ENCODE results near the gene GSTO2. TPM values are rescaled to one million over a fixed set of nuclear protein-coding genes. Genes with fewer than 3 reads are reported as not detected.
A peak's percentile ranks its signal among the peaks of the same experiment; 100 is the strongest.

GSTO2 gene
- total and polyA plus RNA-seq, 2 donors from 2014 or later = 22.3 to 56.7 TPM

DNA sequence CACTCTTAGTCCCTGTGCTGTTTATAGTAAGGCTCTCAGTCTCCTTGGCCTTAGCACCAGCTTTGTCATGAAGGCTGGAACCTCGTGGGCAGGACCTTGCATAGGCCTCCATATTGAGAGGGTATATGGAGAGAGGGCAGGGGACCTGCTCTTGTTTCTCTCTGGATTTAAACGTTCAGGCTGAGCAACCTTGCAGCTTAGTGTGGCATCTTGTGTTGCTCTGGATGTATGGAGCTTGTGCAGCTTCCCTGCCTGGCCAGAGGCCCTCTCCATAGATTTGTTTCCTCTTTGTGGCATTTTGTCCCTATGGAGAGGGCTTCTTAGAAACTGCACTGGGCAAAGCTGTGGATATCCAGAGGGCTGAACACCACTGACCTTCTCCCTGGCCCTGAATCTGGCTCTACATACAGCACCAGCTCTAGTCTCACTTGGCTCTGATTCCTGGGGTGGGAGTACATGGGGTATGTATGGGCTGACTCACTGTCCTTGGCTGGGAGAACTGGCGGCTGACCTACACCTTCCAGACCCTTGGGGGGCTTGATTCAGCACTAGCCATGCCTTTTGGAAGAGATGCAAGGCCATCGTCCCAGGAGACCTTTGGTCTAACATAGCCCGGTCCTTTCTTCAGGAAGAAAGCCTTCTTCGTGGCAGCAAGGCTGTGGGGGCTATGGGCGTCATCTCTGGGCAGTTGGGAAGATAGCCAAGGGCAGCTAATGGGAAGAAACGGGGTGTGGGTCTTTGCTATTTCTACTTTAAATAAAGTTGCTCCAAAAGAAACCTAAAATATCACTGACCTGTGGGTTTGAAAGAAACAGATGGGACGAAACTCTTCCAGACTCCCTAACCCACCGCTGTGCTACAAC, 38.8 kb downstream of the GSTO2 start:
- TF ChIP-seq, protein P1, sequence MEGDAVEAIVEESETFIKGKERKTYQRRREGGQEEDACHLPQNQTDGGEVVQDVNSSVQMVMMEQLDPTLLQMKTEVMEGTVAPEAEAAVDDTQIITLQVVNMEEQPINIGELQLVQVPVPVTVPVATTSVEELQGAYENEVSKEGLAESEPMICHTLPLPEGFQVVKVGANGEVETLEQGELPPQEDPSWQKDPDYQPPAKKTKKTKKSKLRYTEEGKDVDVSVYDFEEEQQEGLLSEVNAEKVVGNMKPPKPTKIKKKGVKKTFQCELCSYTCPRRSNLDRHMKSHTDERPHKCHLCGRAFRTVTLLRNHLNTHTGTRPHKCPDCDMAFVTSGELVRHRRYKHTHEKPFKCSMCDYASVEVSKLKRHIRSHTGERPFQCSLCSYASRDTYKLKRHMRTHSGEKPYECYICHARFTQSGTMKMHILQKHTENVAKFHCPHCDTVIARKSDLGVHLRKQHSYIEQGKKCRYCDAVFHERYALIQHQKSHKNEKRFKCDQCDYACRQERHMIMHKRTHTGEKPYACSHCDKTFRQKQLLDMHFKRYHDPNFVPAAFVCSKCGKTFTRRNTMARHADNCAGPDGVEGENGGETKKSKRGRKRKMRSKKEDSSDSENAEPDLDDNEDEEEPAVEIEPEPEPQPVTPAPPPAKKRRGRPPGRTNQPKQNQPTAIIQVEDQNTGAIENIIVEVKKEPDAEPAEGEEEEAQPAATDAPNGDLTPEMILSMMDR (IDR thresholded peaks at IDR 0.05; ENCODE audit: borderline replicate concordance, extremely low read depth, insufficient read depth) = no peak
- no peak overlapping the region for H3K9ac ChIP-seq (ENCODE audit: low read length in 3 of 3)
- intact Hi-C loops (cut with DNase I) = no loop called here
- no peaks in the 10 kb centered on the region for H3K9me3 ChIP-seq (ENCODE audit: control insufficient read depth in 2 of 3, insufficient read depth in 1 of 3, low read length in 3 of 3)
- no peak overlapping the region for H3K27ac ChIP-seq (ENCODE audit: low read depth in 2 of 2, low read length in 2 of 2)
- H3K4me3 ChIP-seq (ENCODE audit: low read length in 3 of 3) = no peak overlapping the region
- H3K4me1 ChIP-seq (ENCODE audit: control insufficient read depth in 2 of 3, insufficient read depth in 2 of 3, low read depth in 1 of 3, low read length in 3 of 3) = peaks cover 0 to 14% (median 12%) of the 10 kb centered on the region in 3 donors
- no peak for DNase-seq
- no peaks in the 10 kb centered on the region for H3K27me3 ChIP-seq (ENCODE audit: control insufficient read depth, insufficient read depth, low read length)
- no peak for FAIRE-seq
- no peaks in the 10 kb centered on the region for H3K36me3 ChIP-seq (ENCODE audit: control insufficient read depth in 2 of 3, insufficient read depth in 3 of 3, low read length in 3 of 3)

DNA sequence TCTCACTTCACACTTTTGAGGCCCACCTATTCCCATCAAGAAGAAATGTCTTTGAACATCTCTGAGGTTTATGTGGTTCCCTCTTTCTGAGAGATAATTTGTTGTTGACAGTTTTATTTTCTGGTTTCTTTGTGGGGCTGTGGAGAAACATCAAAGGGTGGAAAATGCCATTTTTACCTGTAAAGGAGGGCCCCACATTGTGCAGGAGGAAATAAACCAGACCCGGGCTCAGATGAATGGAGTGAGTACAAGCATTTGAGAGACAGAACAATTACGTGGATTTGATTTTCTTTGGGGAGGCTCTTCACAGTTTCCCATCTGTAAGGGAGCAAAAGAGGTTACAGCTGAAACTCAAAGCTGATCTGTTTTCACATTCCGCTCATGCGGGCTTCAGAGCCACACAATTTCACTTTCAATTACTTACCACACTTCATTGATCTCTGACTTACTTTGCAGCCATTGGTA, 39.5 kb downstream of the GSTO2 start:
- peaks cover 0 to 17% (median 12%) of the 10 kb centered on the region in 3 donors for H3K4me1 ChIP-seq (ENCODE audit: control insufficient read depth in 2 of 3, insufficient read depth in 2 of 3, low read depth in 1 of 3, low read length in 3 of 3)
- no peak for DNase-seq
- H3K27me3 ChIP-seq (ENCODE audit: control insufficient read depth, insufficient read depth, low read length) = no peaks in the 10 kb centered on the region
- no peaks in the 10 kb centered on the region for H3K36me3 ChIP-seq (ENCODE audit: control insufficient read depth in 2 of 3, insufficient read depth in 3 of 3, low read length in 3 of 3)
- no peaks in the 10 kb centered on the region for H3K9me3 ChIP-seq (ENCODE audit: control insufficient read depth in 2 of 3, insufficient read depth in 1 of 3, low read length in 3 of 3)
- intact Hi-C loops (cut with DNase I) = no loop called here
- TF ChIP-seq, protein P1 (IDR thresholded peaks at IDR 0.05; ENCODE audit: borderline replicate concordance, extremely low read depth, insufficient read depth) = no peak
- no peak overlapping the region for H3K4me3 ChIP-seq (ENCODE audit: low read length in 3 of 3)
- H3K9ac ChIP-seq (ENCODE audit: low read length in 3 of 3) = no peak overlapping the region
- no peak overlapping the region for H3K27ac ChIP-seq (ENCODE audit: low read depth in 2 of 2, low read length in 2 of 2)
- no peak for FAIRE-seq

- Histone ChIP-seq H3K9ac (ENCODE audit: low read length in 3 of 3) (no peak overlapping the region), H3K9me3 (ENCODE audit: control insufficient read depth in 2 of 3, insufficient read depth in 1 of 3, low read length in 3 of 3) (no peaks in the 10 kb centered on the region), H3K27ac (ENCODE audit: low read depth in 2 of 2, low read length in 2 of 2) (peak overlapping the region; percentile 48 to 54), H3K4me3 (ENCODE audit: low read length in 3 of 3) (no peak overlapping the region), H3K36me3 (ENCODE audit: control insufficient read depth in 2 of 3, insufficient read depth in 3 of 3, low read length in 3 of 3) (peaks cover 0 to 16% (median 1%) of the 10 kb centered on the region in 3 donors), H3K4me1 (ENCODE audit: control insufficient read depth in 2 of 3, insufficient read depth in 2 of 3, low read depth in 1 of 3, low read length in 3 of 3) (peaks cover 0 to 19% (median 12%) of the 10 kb centered on the region in 3 donors), H3K27me3 (ENCODE audit: control insufficient read depth, insufficient read depth, low read length) (no peaks in the 10 kb centered on the region)
- intact Hi-C loops (cut with DNase I) = no loop called here
- FAIRE-seq (no peak), DNase-seq (peak in 1 of 5 donors; percentile 86)
- TF ChIP-seq, protein P1 (IDR thresholded peaks at IDR 0.05; ENCODE audit: borderline replicate concordance, extremely low read depth, insufficient read depth) = no peak
Measured at GRCh38 chr10:104309980-104310978, 41.3 kb downstream of the GSTO2 start.

Data from kidney (tissue), 14 donors.